Stimulated activated naive B cell treated with anti-CD40 and anti-IgM and Interleukin-4, amounts not matched to agents 10 μg/mL and 1 μg/mL and 100 μg/mL, for 72 hours (primary cell): ENCODE results near the gene MYL12A.
"Not testable (repeated sequence)": the region's sequence is repeated elsewhere in the genome, so short reads cannot be mapped to it uniquely, and the experiment has no call there.

Experiments
- ATAC-seq, 2 donors: fragments of 150-1000 bp; cut with Tn5 transposase; replicated peaks; 2 replicates each; pipeline ENCODE4 v1.10.0; 2021; ENCODE audit warnings: moderate library complexity in 1 of 2
- DNase-seq: peaks from one replicate; pipeline ENCODE4 v3.0.0; 2021
- H3K27ac Mint-ChIP-seq: one replicate; pipeline ENCODE4 v1.8.0; 2022; ENCODE audit warnings: mild to moderate bottlenecking, mixed read lengths
- H3K27me3 Mint-ChIP-seq, 2 donors: one replicate each; pipeline ENCODE4 v1.8.0; 2022; ENCODE audit warnings: mixed read lengths in 2 of 2
- H3K36me3 Mint-ChIP-seq, 2 donors: one replicate each; pipeline ENCODE4 v1.8.0; 2022; ENCODE audit warnings: mixed read lengths in 2 of 2, mild to moderate bottlenecking in 1 of 2
- H3K4me1 Mint-ChIP-seq, 2 donors: one replicate each; pipeline ENCODE4 v1.8.0; 2022; ENCODE audit warnings: mixed read lengths in 2 of 2, mild to moderate bottlenecking in 1 of 2
- H3K4me3 Mint-ChIP-seq, 2 donors: one replicate each; pipeline ENCODE4 v1.8.0; 2022; ENCODE audit warnings: mild to moderate bottlenecking in 2 of 2, mixed read lengths in 2 of 2, moderate library complexity in 1 of 2
- H3K9me3 Mint-ChIP-seq, 2 donors: one replicate each; pipeline ENCODE4 v1.8.0; 2022; ENCODE audit warnings: mixed read lengths in 2 of 2, mild to moderate bottlenecking in 1 of 2

Gene MYL12A

GRCh38 chr18:3247240-3248061, at the start of gene MYL12A:
Gene MYL12A (plus strand): TSS chr18:3247801. CDS start chr18:3253248, 5,447 bp downstream.
- DNase-seq (peak; percentile 98), ATAC-seq (peak; percentile 81 to 86)
- H3K4me3 Mint-ChIP-seq = peak within 1 kb of the TSS; percentile 87 to 89
- H3K36me3 Mint-ChIP-seq = peaks cover 16 to 19% of the 10 kb centered on the region in 2 donors
- H3K4me1 Mint-ChIP-seq = peaks cover 18 to 40% of the 10 kb centered on the region in 2 donors
- H3K9me3 Mint-ChIP-seq = no peaks in the 10 kb centered on the region
- no peaks in the 10 kb centered on the region for H3K27me3 Mint-ChIP-seq
- H3K27ac Mint-ChIP-seq = peak within 1 kb of the TSS; percentile 99

- H3K9me3 Mint-ChIP-seq, H3K36me3 Mint-ChIP-seq, ATAC-seq, DNase-seq, H3K27me3 Mint-ChIP-seq, H3K4me1 Mint-ChIP-seq, H3K27ac Mint-ChIP-seq, H3K4me3 Mint-ChIP-seq: not testable (repeated sequence)
These were observed 49.2 kb upstream of the MYL12A start for GRCh38 chr18:3198260-3198860.

DNA sequence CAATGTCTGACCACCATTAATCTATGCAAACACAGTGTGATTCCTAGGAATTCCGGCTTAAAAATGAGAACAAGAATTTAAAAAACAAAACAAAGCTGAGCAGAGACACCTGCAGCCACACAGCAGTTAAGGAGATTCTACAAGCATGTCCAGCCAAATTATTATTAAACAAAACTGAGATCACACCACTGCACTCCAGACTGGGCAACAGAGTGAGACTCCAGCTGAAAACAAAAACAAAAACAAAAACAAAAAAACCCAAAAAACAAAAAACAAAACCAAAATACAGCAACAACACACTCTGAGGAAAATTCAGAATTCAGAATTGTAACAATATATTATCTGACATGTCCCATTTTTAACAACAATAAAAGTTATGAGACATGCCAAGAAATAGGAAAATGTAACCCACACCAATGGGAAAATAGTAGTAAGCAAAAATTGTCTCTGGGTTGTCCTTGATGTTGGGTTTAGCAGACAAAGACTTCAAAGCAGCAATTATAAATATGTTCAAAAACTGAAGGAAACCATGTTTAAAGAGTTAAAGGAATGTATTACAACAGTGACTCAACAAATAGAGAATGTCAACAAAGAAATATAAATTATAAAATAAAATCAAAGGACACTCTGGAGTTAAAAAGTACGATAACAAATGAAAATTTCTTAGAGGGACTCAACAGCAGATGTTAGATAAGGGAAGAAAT, 47.5 kb upstream of the MYL12A start:
- DNase-seq (no peak), ATAC-seq (no peak)
- Mint-ChIP-seq H3K4me3 (no peak overlapping the region), H3K27ac (no peak overlapping the region), H3K36me3 (peaks cover 8 to 11% of the 10 kb centered on the region in 2 donors), H3K9me3 (peaks cover 5 to 10% of the 10 kb centered on the region in 2 donors), H3K27me3 (no peaks in the 10 kb centered on the region), H3K4me1 (peaks cover 0 to 5% of the 10 kb centered on the region in 2 donors)

- H3K9me3 Mint-ChIP-seq = peaks cover 7 to 16% of the 10 kb centered on the region in 2 donors
- DNase-seq (no peak), ATAC-seq (no peak)
- no peak overlapping the region for H3K27ac Mint-ChIP-seq
- H3K4me3 Mint-ChIP-seq = no peak overlapping the region
- peaks cover 17 to 24% of the 10 kb centered on the region in 2 donors for H3K36me3 Mint-ChIP-seq
- no peaks in the 10 kb centered on the region for H3K27me3 Mint-ChIP-seq
- peaks cover 0 to 4% of the 10 kb centered on the region in 2 donors for H3K4me1 Mint-ChIP-seq
These were observed 42.4 kb upstream of the MYL12A start for GRCh38 chr18:3205239-3205638.

- H3K4me3 Mint-ChIP-seq = no peak overlapping the region
- H3K9me3 Mint-ChIP-seq = peaks cover 7 to 16% of the 10 kb centered on the region in 2 donors
- H3K27me3 Mint-ChIP-seq = no peaks in the 10 kb centered on the region
- ATAC-seq (no peak), DNase-seq (no peak)
- no peak overlapping the region for H3K27ac Mint-ChIP-seq
- H3K36me3 Mint-ChIP-seq = peaks cover 16 to 24% of the 10 kb centered on the region in 2 donors
- H3K4me1 Mint-ChIP-seq = peaks cover 0 to 5% of the 10 kb centered on the region in 2 donors
These were observed 40.0 kb upstream of the MYL12A start for GRCh38 chr18:3207565-3207964.

DNA sequence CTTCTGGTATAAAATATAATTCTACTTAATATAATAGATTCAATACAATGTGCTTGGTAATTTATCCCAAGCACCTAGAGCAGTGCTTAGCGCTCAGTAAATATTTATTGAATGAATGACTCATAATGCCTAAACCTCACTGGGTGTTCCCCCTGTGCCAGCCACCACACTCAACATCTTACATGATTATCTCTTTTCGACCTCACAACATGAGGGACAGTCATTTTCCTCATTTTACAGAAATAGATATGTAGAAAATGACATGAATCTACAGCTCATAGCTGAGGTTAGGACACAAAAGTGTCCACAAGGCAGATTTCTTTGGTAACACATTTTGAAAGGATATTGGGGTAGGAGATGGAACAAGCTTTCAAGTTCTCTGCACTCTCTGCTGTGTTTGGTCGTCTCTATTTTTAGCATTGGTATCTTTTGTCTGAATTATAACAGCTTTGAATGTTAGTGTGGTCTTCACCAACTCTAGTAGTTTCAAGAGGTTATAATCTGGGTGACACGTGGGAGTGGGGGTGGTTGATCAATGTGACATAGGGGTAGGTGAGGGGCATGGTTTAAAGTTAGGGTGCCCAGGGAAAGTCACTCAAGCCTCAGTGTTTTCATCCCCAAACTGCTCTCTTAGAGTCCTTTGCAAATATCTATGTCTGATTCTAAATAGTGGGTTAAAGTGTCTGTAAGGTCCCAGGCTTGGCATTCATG, 37.6 kb upstream of the MYL12A start:
- no peak overlapping the region for H3K27ac Mint-ChIP-seq
- no peak overlapping the region for H3K4me3 Mint-ChIP-seq
- peaks cover 0 to 5% of the 10 kb centered on the region in 2 donors for H3K4me1 Mint-ChIP-seq
- ATAC-seq (peak; percentile 57 to 88), DNase-seq (no peak)
- H3K9me3 Mint-ChIP-seq = peaks cover 3 to 5% of the 10 kb centered on the region in 2 donors
- H3K36me3 Mint-ChIP-seq = peaks cover 13 to 19% of the 10 kb centered on the region in 2 donors
- no peaks in the 10 kb centered on the region for H3K27me3 Mint-ChIP-seq

GRCh38 chr18:3211236-3211992, 36.2 kb upstream of the MYL12A start:
- no peak overlapping the region for H3K4me3 Mint-ChIP-seq
- H3K27me3 Mint-ChIP-seq = no peaks in the 10 kb centered on the region
- H3K27ac Mint-ChIP-seq = no peak overlapping the region
- no peak for ATAC-seq
- H3K9me3 Mint-ChIP-seq = peaks cover 0 to 4% of the 10 kb centered on the region in 2 donors
- H3K4me1 Mint-ChIP-seq = peaks cover 0 to 5% of the 10 kb centered on the region in 2 donors
- peaks cover 9 to 12% of the 10 kb centered on the region in 2 donors for H3K36me3 Mint-ChIP-seq
- DNase-seq = no peak

- Mint-ChIP-seq H3K36me3 (peaks cover 9% of the 10 kb centered on the region in 2 donors), H3K9me3 (no peaks in the 10 kb centered on the region), H3K4me1 (peaks cover 0 to 5% of the 10 kb centered on the region in 2 donors), H3K4me3 (no peak overlapping the region), H3K27me3 (no peaks in the 10 kb centered on the region), H3K27ac (no peak overlapping the region)
- ATAC-seq (no peak), DNase-seq (no peak)
These were observed 34.9 kb upstream of the MYL12A start for GRCh38 chr18:3212657-3213056.

DNA sequence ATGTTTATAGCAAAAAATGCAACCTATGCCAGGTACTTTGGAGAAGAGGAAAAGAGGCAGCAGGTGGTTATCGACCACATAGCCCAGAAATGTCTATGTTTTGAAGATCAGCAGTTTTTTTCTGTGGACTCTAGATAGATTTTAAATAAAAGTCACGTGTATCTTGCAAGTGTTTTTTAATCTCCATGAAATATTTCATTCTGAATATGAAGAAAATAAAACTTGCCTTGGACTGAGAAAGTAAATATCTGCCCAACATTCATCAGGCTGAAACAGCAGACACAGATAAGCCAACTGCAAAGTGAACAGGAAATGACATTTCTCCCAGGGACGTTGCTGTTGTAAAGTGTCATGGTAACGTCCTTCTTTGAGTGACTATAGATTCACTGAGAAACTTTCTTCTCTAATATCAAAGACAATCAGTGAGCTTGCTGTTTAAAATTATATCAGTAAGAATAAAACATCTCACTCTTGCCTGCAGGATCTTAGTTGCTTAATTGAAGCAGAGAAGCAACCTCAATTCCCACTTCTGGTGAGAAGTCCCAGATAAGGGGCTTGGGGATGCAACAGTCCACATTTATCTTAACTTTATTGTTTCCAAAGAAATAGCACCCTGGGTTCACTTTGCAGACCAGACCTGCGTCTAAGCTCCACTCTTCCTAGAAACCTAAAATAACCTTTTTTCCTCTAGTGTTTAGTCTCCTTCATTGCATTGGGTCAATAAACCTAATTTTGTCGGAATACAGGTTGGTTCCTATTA, 34.1 kb upstream of the MYL12A start:
- H3K27ac Mint-ChIP-seq = no peak overlapping the region
- H3K27me3 Mint-ChIP-seq = no peaks in the 10 kb centered on the region
- H3K4me1 Mint-ChIP-seq = peaks cover 0 to 5% of the 10 kb centered on the region in 2 donors
- peaks cover 9% of the 10 kb centered on the region in 2 donors for H3K36me3 Mint-ChIP-seq
- H3K9me3 Mint-ChIP-seq = no peaks in the 10 kb centered on the region
- ATAC-seq = peak; percentile 45 to 54
- H3K4me3 Mint-ChIP-seq = no peak overlapping the region
- no peak for DNase-seq

GRCh38 chr18:3214855-3215637, 32.6 kb upstream of the MYL12A start:
- no peak for DNase-seq
- H3K4me3 Mint-ChIP-seq = no peak overlapping the region
- peaks cover 6 to 7% of the 10 kb centered on the region in 2 donors for H3K36me3 Mint-ChIP-seq
- no peaks in the 10 kb centered on the region for H3K27me3 Mint-ChIP-seq
- H3K9me3 Mint-ChIP-seq = no peaks in the 10 kb centered on the region
- H3K27ac Mint-ChIP-seq = no peak overlapping the region
- peaks cover 6 to 7% of the 10 kb centered on the region in 2 donors for H3K4me1 Mint-ChIP-seq
- ATAC-seq = no peak

DNA sequence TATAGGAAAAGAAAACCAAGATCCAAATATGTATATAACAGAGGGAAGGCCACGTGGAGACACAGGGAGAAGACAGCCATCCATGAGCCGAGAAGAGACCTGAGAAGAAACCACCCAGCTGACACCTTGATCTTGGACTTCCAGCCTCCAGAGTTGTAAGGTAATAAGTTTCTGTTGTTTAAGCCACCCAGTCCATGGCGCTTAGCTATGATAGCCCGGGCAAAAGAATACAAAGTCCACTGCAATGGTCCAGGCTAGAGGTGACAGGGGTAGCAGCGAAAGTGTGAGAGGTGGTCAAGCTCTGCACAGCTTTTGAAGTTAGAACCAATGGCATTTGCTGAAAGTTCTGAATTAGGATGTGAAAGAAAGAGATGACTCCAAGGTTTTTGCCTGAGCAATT, 30.6 kb upstream of the MYL12A start:
- Mint-ChIP-seq H3K4me3 (no peak overlapping the region), H3K36me3 (peaks cover 5 to 6% of the 10 kb centered on the region in 2 donors), H3K4me1 (peaks cover 4 to 8% of the 10 kb centered on the region in 2 donors), H3K27me3 (no peaks in the 10 kb centered on the region), H3K9me3 (no peaks in the 10 kb centered on the region), H3K27ac (no peak overlapping the region)
- DNase-seq = no peak
- ATAC-seq = no peak

- Mint-ChIP-seq H3K4me3 (no peak overlapping the region), H3K36me3 (peaks cover 5 to 6% of the 10 kb centered on the region in 2 donors), H3K9me3 (no peaks in the 10 kb centered on the region), H3K4me1 (peaks cover 4 to 8% of the 10 kb centered on the region in 2 donors), H3K27ac (no peak overlapping the region), H3K27me3 (no peaks in the 10 kb centered on the region)
- ATAC-seq = no peak
- DNase-seq = no peak
These were observed 29.5 kb upstream of the MYL12A start for GRCh38 chr18:3217948-3218647.
